HG03025 (cell line): ENCODE data around the gene GGT6.

ENCODE experiments used
- ATAC-seq: cut with Tn5 transposase; IDR thresholded peaks from one replicate; pipeline ENCODE4 v1.9.1; 2021; ENCODE audit warnings: mild to moderate bottlenecking, moderate library complexity; ENCODE audit not compliant: unreplicated experiment, low FRiP score

The GGT6 gene

GRCh38 chr17:4554997-4555799, 5.2 kb downstream of the GGT6 start, which contains the start of gene MYBBP1A:
MYBBP1A (minus strand) TSS chr17:4555384; CDS start chr17:4555324, 60 bp downstream.
- ATAC-seq, result peak; percentile 78

GRCh38 chr17:4554441-4554996, 5.9 kb downstream of the GGT6 start:
- ATAC-seq, result no peak

GRCh38 chr17:4553669-4554068, 6.7 kb downstream of the GGT6 start:
- no peak for ATAC-seq

- no peak for ATAC-seq
These were observed 8.4 kb downstream of the GGT6 start for GRCh38 chr17:4551796-4552525.

GRCh38 chr17:4551141-4551540, 9.2 kb downstream of the GGT6 start:
- no peak for ATAC-seq

GRCh38 chr17:4550534-4551039, 9.8 kb downstream of the GGT6 start:
- no peak for ATAC-seq

- ATAC-seq, result no peak
These were observed 10.4 kb downstream of the GGT6 start for GRCh38 chr17:4549781-4550533.

GRCh38 chr17:4548721-4549531, 11.5 kb downstream of the GGT6 start:
- ATAC-seq, result no peak

GRCh38 chr17:4548061-4548461, 12.3 kb downstream of the GGT6 start:
- ATAC-seq, result no peak

GRCh38 chr17:4547118-4547906, 13.1 kb downstream of the GGT6 start:
- no peak for ATAC-seq

GRCh38 chr17:4545217-4545951, 15.0 kb downstream of the GGT6 start:
- no peak for ATAC-seq

GRCh38 chr17:4544951-4545216, 15.5 kb downstream of the GGT6 start:
- no peak for ATAC-seq

GRCh38 chr17:4544135-4544950, 16.0 kb downstream of the GGT6 start:
- ATAC-seq, result no peak

GRCh38 chr17:4543557-4544026, 16.8 kb downstream of the GGT6 start:
- no peak for ATAC-seq

GRCh38 chr17:4542726-4543191, 17.6 kb downstream of the GGT6 start:
- no peak for ATAC-seq

- no peak for ATAC-seq
These were observed 18.2 kb downstream of the GGT6 start for GRCh38 chr17:4542003-4542725.
